IMR-90 (cell line): ENCODE results near the gene STAB1. TPM values are rescaled to one million over a fixed set of nuclear protein-coding genes. Genes with fewer than 3 reads are reported as not detected.

Experiments used
- ATAC-seq: fragments of 200-7000 bp; cut with Tn5 transposase; 2 replicates; pipeline ENCODE4 v1.9.1; 2020; ENCODE audit warnings: low read depth, mild to moderate bottlenecking, moderate library complexity
- BruUV-seq: library from RNA; stranded (reverse); fragments of 400-500 nt; replicated peaks from 2 replicates; lab custom pipeline; 2021; lab: Mats Ljungman, UMichigan
- CTCF ChIA-PET: fragments of 300-600 bp; formaldehyde crosslinking; extraction: SDS; loops from one replicate; lab custom pipeline; 2021; ENCODE audit warnings: antibody characterized with exemption; lab: Yijun Ruan, JAX
- POLR2A ChIA-PET: fragments of 300-600 bp; sonication (Branson Sonifier 250); formaldehyde crosslinking; loops from one replicate; lab custom pipeline; 2022; ENCODE audit warnings: antibody characterized with exemption; ENCODE audit not compliant: unreplicated experiment; lab: Charles Lee
- DNase-seq: peaks from one replicate; pipeline ENCODE4 v3.0.0; 2013
- H2AFZ ChIP-seq: replicated peaks from 2 replicates; pipeline ENCODE3; 2013; ENCODE audit warnings: low read length, mild to moderate bottlenecking; ENCODE audit not compliant: poor library complexity
- H2AK5ac ChIP-seq: 2 replicates; pipeline ENCODE4 v1.6.1; 2013; ENCODE audit warnings: low read depth, low read length, inconsistent platforms
- H2AK9ac ChIP-seq: replicated peaks from 2 replicates; pipeline ENCODE3; 2013; ENCODE audit warnings: mild to moderate bottlenecking, low read depth, low read length, moderate library complexity; ENCODE audit not compliant: poor library complexity
- H2BK120ac ChIP-seq: 2 replicates; pipeline ENCODE4 v1.6.1; 2013; ENCODE audit warnings: low read depth, low read length, inconsistent platforms
- H2BK15ac ChIP-seq: 3 replicates; pipeline ENCODE4 v1.6.1; 2013; ENCODE audit warnings: low read depth, low read length, inconsistent platforms
- H2BK20ac ChIP-seq: 2 replicates; pipeline ENCODE4 v1.6.1; 2013; ENCODE audit warnings: low read depth, mild to moderate bottlenecking, inconsistent platforms, low read length, moderate library complexity
- H2BK5ac ChIP-seq: 2 replicates; pipeline ENCODE4 v1.6.1; 2013; ENCODE audit warnings: mild to moderate bottlenecking, low read depth, low read length, inconsistent platforms; ENCODE audit not compliant: poor library complexity, severe bottlenecking
- H3K14ac ChIP-seq: replicated peaks from 2 replicates; pipeline ENCODE4 v1.6.1; 2013; ENCODE audit warnings: low read depth, low read length, inconsistent platforms
- H3K18ac ChIP-seq: 2 replicates; pipeline ENCODE4 v1.6.1; 2013; ENCODE audit warnings: low read depth, low read length, control low read depth
- H3K23ac ChIP-seq: 2 replicates; pipeline ENCODE4 v1.6.1; 2013; ENCODE audit warnings: low read depth, low read length, inconsistent platforms
- H3K27ac ChIP-seq: 2 replicates; pipeline ENCODE4 v1.5.1; 2013; ENCODE audit warnings: mild to moderate bottlenecking, control low read depth, low read length; ENCODE audit not compliant: insufficient read depth
- H3K27me3 ChIP-seq: 2 replicates; pipeline ENCODE4 v1.6.1; 2013; ENCODE audit warnings: low read length; ENCODE audit not compliant: control insufficient read depth, insufficient read depth
- H3K36me3 ChIP-seq: 2 replicates; pipeline ENCODE4 v1.6.1; 2013; ENCODE audit warnings: low read length, mixed read lengths; ENCODE audit not compliant: control insufficient read depth, insufficient read depth
- H3K4ac ChIP-seq: 2 replicates; pipeline ENCODE4 v1.6.1; 2013; ENCODE audit warnings: low read depth, low read length, inconsistent platforms
- H3K4me1 ChIP-seq: 2 replicates; pipeline ENCODE4 v1.6.1; 2013; ENCODE audit warnings: low read length, mixed read lengths; ENCODE audit not compliant: control insufficient read depth, insufficient read depth
- H3K4me2 ChIP-seq: 2 replicates; pipeline ENCODE4 v1.6.1; 2013; ENCODE audit warnings: low read depth, mild to moderate bottlenecking, control low read depth, low read length, moderate library complexity
- H3K4me3 ChIP-seq: 2 replicates; pipeline ENCODE4 v1.5.1; 2013; ENCODE audit warnings: low read depth, mild to moderate bottlenecking, control low read depth, low read length, moderate library complexity; ENCODE audit not compliant: insufficient read depth
- H3K56ac ChIP-seq: 2 replicates; pipeline ENCODE4 v1.6.1; 2013; ENCODE audit warnings: low read length, inconsistent platforms; ENCODE audit not compliant: insufficient read depth; ENCODE audit errors: extremely low read depth
- H3K79me1 ChIP-seq, 2 experiments: 2 replicates each; pipeline ENCODE4 v1.6.1; 2013; ENCODE audit warnings: low read length in 2 of 2, inconsistent platforms in 1 of 2, low read depth in 1 of 2
- H3K9ac ChIP-seq: 2 replicates; pipeline ENCODE4 v1.6.1; 2013; ENCODE audit warnings: low read depth, low read length, control low read depth
- H3K9me1 ChIP-seq: 2 replicates; pipeline ENCODE4 v1.6.1; 2013; ENCODE audit warnings: low read length, inconsistent platforms; ENCODE audit not compliant: insufficient read depth
- H3K9me3 ChIP-seq: 2 replicates; pipeline ENCODE4 v1.6.1; 2013; ENCODE audit warnings: low read length; ENCODE audit not compliant: control insufficient read depth, insufficient read depth
- H4K20me1 ChIP-seq: 2 replicates; pipeline ENCODE4 v1.6.1; 2013; ENCODE audit warnings: low read length, inconsistent platforms; ENCODE audit not compliant: insufficient read depth
- H4K5ac ChIP-seq: 2 replicates; pipeline ENCODE4 v1.6.1; 2013; ENCODE audit warnings: mild to moderate bottlenecking, low read depth, low read length, control low read depth
- H4K8ac ChIP-seq, 2 experiments: 2 replicates each; pipeline ENCODE4 v1.6.1; 2013; ENCODE audit warnings: low read depth in 2 of 2, low read length in 2 of 2, control low read depth in 1 of 2, inconsistent platforms in 1 of 2
- H4K91ac ChIP-seq: 2 replicates; pipeline ENCODE4 v1.6.1; 2013; ENCODE audit warnings: low read depth, low read length, inconsistent platforms; ENCODE audit not compliant: insufficient read depth
- BHLHE40 ChIP-seq: fragments of 150-350 bp; IDR thresholded peaks from 2 replicates; pipeline ENCODE4 v1.6.1; 2016; ENCODE audit warnings: mild to moderate bottlenecking, low read depth, low read length
- CHD1 ChIP-seq: IDR thresholded peaks from 2 replicates; pipeline ENCODE4 v1.6.1; 2012; ENCODE audit warnings: low read depth, low read length, improper control_type of control experiment
- ELK1 ChIP-seq: fragments of 150-350 bp; IDR thresholded peaks from 2 replicates; pipeline ENCODE4 v1.6.1; 2016; ENCODE audit warnings: low read depth, mild to moderate bottlenecking, low read length, moderate library complexity, borderline replicate concordance
- MAFK ChIP-seq: IDR thresholded peaks from 2 replicates; pipeline ENCODE4 v1.6.1; 2012; ENCODE audit warnings: low read depth, low read length, improper control_type of control experiment
- MAZ ChIP-seq: IDR thresholded peaks from 2 replicates; pipeline ENCODE4 v1.6.1; 2012; ENCODE audit warnings: low read depth, mild to moderate bottlenecking, low read length, improper control_type of control experiment, moderate library complexity, borderline replicate concordance
- NFE2L2 ChIP-seq: fragments of 150-350 bp; IDR thresholded peaks from 2 replicates; pipeline ENCODE4 v1.6.1; 2016; ENCODE audit warnings: low read depth, mild to moderate bottlenecking, low read length
- RAD21 ChIP-seq: IDR thresholded peaks from 2 replicates; pipeline ENCODE4 v1.6.1; 2012; ENCODE audit warnings: low read length, improper control_type of control experiment
- RCOR1 ChIP-seq: IDR thresholded peaks from 2 replicates; pipeline ENCODE4 v1.6.1; 2012; ENCODE audit warnings: mild to moderate bottlenecking, low read length, improper control_type of control experiment; ENCODE audit not compliant: insufficient replicate concordance
- RFX5 ChIP-seq: IDR thresholded peaks from 2 replicates; pipeline ENCODE4 v1.8.0; 2012; ENCODE audit warnings: low read depth, mild to moderate bottlenecking, low read length, moderate library complexity
- SMC3 ChIP-seq: fragments of 150-350 bp; IDR thresholded peaks from 2 replicates; pipeline ENCODE4 v1.6.1; 2016; ENCODE audit warnings: low read depth, mild to moderate bottlenecking, antibody characterized with exemption, low read length, moderate library complexity
- WGBS, 2 experiments: methylation state at CpG; one replicate each; pipeline versions ENCODE4 v1.1.5 to v1.1.7; 2013; ENCODE audit warnings: missing lambda C conversion rate in 2 of 2; ENCODE audit not compliant: insufficient read length in 1 of 2; ENCODE audit errors: extremely low coverage in 2 of 2; 5-methylcytosine and 5-hydroxymethylcytosine counted together
- dilution Hi-C: fragments of 300-500 bp; cut with HindIII; formaldehyde crosslinking; loops from one replicate; pipeline ENCODE4 v1.14.3; 2018; ENCODE audit warnings: low sequenced_read_pairs; ENCODE audit not compliant: unreplicated experiment
- in situ Hi-C: fragments of 300-500 bp; cut with MboI; formaldehyde crosslinking; loops from 3 replicates; pipeline ENCODE4 v1.14.3; 2019; ENCODE audit warnings: low sequenced_read_pairs, inconsistent platforms, mixed read lengths
- intact Hi-C: fragments of 100-400 bp; cut with micrococcal nuclease; formaldehyde crosslinking; loops from 2 replicates; pipeline ENCODE4 v1.10.0; 2022
- polyA plus RNA-seq, 3 experiments: library from polyadenylated mRNA; depleted of rRNA; stranded (reverse); fragments of >200 nt; gene quantifications; 2 replicates each; pipeline ENCODE4 v1.2.3, GENCODE V29; 2012; ENCODE audit warnings: low replicate concordance in 1 of 3
- total RNA-seq: library from RNA; depleted of rRNA; stranded (reverse); fragments of >200 nt; gene quantifications from 2 replicates; pipeline ENCODE4 v1.2.3, GENCODE V29; 2012
- TF ChIP-seq, protein P1 (sequence below): fragments of 150-350 bp; IDR thresholded peaks from 2 replicates; pipeline ENCODE4 v1.6.1; 2017; ENCODE audit warnings: mild to moderate bottlenecking, antibody characterized with exemption, low read length, low read depth

Gene STAB1
- total and polyA plus RNA-seq, 2 of the 4 experiments (the other 2 are of a cell fraction): not detected

- Histone ChIP-seq H3K79me1 (peaks cover 15 to 33% of the 10 kb centered on the region in 2 experiments; a peak in 3 of 4 replicates), H3K14ac (no peak overlapping the region), H3K9me1 (0 out of 2 replicates have a peak, but pooled peaks cover 12% of the 10 kb centered on the region), H3K4me2 (no peak overlapping the region), H3K56ac (no peak overlapping the region), H2BK5ac (no peak overlapping the region), H3K9ac (no peak overlapping the region), H2AK5ac (no peak overlapping the region), H3K9me3 (no peaks in the 10 kb centered on the region), H3K23ac (no peak overlapping the region), H2AFZ (no peak overlapping the region), H3K36me3 (peaks cover 87% of the 10 kb centered on the region), H3K4me3 (no peak overlapping the region), H3K18ac (no peak overlapping the region), H2BK20ac (no peak overlapping the region), H3K27me3 (no peaks in the 10 kb centered on the region), H4K91ac (no peak overlapping the region), H3K4ac (no peak overlapping the region), H4K8ac (no peak overlapping the region), H2BK15ac (no peak overlapping the region), H2BK120ac (no peak overlapping the region), H2AK9ac (no peak overlapping the region), H3K27ac (no peak overlapping the region), H3K4me1 (no peaks in the 10 kb centered on the region; the same call in 1 of the 2 replicates), H4K5ac (no peak overlapping the region), H4K20me1 (peaks cover 19% of the 10 kb centered on the region)
- intact Hi-C loops (no loop called here), dilution Hi-C loops (no loop called here), in situ Hi-C loops (no loop called here)
- POLR2A ChIA-PET: no interaction called here
- no TSS peak for BruUV-seq
- 100% methylated on average over 4 of the region's 6 CpGs; no CpG with 5 or more reads in 1 of the 2 experiments for WGBS, 2 experiments
- no peak for TF ChIP-seq RFX5
- TF ChIP-seq ELK1: no peak
- TF ChIP-seq MAFK: no peak
- TF ChIP-seq, protein P1, sequence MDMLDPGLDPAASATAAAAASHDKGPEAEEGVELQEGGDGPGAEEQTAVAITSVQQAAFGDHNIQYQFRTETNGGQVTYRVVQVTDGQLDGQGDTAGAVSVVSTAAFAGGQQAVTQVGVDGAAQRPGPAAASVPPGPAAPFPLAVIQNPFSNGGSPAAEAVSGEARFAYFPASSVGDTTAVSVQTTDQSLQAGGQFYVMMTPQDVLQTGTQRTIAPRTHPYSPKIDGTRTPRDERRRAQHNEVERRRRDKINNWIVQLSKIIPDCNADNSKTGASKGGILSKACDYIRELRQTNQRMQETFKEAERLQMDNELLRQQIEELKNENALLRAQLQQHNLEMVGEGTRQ: no peak
- TF ChIP-seq RCOR1: no peak
- TF ChIP-seq RAD21: no peak
- TF ChIP-seq CHD1: no peak
- TF ChIP-seq SMC3: no peak
- TF ChIP-seq MAZ: no peak
- no peak for TF ChIP-seq NFE2L2
- TF ChIP-seq BHLHE40: no peak
- CTCF ChIA-PET: no interaction called here
- ATAC-seq (no peak), DNase-seq (no peak)
Measured at GRCh38 chr3:52477796-52478095, 17.4 kb upstream of the STAB1 start.
